CD4-positive, alpha-beta T cell treated with Interferon gamma for 1 hour (primary cell): ENCODE results near the gene RABGGTA.
A peak's percentile ranks its signal among the peaks of the same experiment; 100 is the strongest.

ENCODE experiments used
- DNase-seq: peaks from one replicate; pipeline ENCODE4 v3.0.0-alpha.2; 2020

Gene RABGGTA

DNA sequence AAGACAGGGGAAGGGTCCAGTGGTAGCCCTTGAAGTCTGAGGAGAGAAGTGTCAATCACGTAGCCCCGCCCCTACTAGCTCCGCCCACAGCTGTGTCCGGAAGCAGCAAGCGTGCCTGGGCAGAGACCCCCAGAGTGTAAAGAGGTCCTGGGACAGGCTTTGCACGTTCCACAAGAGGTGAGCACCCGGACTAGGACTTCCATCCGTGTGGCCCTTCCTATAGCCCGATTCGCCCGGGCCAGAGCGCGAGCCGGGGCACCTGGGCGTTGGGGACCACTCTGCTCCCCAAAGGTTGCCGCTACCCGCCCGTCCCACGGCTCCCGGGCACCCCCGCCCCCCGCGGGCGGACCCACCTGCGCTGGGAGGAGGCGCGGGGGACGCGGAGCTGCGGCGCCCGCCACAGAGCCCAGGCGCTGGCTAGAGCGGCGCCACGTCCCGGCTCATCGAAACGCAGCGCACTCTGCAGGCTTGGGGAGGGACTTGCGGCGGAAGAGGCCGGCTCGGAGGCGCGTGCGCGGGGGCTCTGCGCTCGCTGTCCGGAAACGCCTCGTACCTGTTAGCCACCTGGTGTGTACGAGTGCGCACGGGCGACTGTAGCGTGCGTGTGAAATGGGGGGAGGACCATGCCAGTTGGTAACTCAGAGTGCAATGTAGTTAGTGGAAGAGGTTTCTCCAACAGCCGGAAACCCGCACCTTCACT, at the start of gene RABGGTA:
Gene RABGGTA (minus strand): TSS at position 464 of the 700 bp plus-strand sequence. CDS start 482 bp downstream, outside the sequence.
- DNase-seq = peak; percentile 96

- no peak for DNase-seq
These were observed 45.9 kb upstream of the RABGGTA start for GRCh38 chr14:24317141-24317928.

DNA sequence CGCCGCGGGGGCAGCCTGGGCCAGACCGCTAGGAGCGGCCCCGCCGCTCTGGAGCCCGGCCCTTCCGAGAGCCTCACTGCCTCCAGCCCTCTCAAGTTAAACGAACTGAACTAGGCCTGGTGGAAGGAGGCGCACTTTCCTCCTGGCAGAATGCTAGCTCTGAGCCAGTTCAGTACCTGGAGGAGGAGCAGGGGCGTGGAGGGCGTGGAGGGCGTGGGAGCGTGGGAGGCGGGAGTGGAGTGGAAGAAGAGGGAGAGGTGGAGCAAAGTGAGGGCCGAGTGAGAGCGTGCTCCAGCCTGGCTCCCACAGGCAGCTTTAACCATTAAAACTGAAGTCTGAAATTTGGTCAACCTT, 45.2 kb upstream of the RABGGTA start:
- DNase-seq = no peak

- no peak for DNase-seq
These were observed 44.6 kb upstream of the RABGGTA start for GRCh38 chr14:24315807-24316596.

- no peak for DNase-seq
These were observed 43.9 kb upstream of the RABGGTA start for GRCh38 chr14:24315243-24315806.

- no peak for DNase-seq
These were observed 43.2 kb upstream of the RABGGTA start for GRCh38 chr14:24314377-24315193.

DNA sequence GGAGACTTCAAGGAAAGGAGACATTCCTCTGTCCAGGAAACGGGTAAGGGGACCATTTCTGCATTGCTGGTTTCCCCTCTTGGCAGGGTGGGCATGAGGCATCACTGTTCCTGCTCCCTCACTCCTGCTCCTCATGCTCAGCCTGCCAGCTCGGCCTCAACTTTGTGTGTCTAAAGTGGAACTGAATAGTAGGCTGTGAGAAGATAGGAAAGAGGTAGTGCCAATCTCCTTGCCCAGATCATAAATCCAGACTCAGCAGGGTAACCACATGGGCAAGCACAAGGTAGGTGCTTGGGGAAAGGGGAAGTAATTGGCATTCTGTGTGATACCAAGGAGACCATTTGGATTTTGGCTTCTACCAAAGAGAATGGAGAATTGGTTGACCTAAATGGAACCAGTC, 42.5 kb upstream of the RABGGTA start:
- no peak for DNase-seq

GRCh38 chr14:24312736-24313507, 41.5 kb upstream of the RABGGTA start:
- DNase-seq = peak; percentile 46

DNA sequence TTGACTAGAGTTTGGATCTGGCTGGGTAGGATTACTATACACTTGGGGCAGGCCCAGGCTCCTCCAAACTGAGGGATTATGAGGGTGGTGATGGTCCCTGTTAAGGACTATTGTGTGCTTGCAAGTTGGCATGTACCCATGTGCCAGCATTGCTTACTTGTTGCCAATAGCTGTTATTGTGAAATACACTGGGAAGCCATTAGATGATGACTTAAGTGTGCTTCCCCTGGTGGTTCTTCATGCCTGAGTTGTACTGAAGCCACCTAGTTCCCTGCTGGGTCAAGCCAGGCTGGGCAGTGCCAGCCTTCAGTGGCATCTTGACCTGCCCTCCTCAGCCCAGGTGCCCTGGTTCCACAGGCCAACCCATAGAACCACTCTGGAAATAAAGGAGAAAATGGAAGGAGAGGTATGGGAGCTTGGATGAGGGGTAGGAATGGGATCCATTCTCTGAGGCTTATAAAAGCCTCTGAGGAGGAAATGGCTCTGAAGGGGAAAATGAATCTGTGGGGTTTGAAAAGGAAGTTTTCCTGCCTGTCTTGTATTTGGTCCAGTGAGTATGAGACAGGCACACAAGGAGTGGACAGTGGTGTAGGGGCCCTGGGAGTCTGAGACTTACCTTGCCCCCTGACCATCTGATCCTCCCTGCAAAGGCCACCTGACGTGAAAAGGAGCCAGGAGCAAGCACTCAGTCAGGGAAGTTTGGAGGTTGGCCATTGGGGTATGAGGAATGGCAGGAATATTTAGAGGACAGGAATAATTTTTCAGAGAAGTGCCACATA, 40.6 kb upstream of the RABGGTA start:
- DNase-seq = no peak

DNA sequence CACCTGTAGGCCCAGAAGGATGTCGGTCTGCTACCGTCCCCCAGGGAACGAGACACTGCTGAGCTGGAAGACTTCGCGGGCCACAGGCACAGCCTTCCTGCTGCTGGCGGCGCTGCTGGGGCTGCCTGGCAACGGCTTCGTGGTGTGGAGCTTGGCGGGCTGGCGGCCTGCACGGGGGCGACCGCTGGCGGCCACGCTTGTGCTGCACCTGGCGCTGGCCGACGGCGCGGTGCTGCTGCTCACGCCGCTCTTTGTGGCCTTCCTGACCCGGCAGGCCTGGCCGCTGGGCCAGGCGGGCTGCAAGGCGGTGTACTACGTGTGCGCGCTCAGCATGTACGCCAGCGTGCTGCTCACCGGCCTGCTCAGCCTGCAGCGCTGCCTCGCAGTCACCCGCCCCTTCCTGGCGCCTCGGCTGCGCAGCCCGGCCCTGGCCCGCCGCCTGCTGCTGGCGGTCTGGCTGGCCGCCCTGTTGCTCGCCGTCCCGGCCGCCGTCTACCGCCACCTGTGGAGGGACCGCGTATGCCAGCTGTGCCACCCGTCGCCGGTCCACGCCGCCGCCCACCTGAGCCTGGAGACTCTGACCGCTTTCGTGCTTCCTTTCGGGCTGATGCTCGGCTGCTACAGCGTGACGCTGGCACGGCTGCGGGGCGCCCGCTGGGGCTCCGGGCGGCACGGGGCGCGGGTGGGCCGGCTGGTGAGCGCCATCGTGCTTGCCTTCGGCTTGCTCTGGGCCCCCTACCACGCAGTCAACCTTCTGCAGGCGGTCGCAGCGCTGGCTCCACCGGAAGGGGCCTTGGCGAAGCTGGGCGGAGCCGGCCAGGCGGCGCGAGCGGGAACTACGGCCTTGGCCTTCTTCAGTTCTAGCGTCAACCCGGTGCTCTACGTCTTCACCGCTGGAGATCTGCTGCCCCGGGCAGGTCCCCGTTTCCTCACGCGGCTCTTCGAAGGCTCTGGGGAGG, 39.5 kb upstream of the RABGGTA start, which contains the start of gene LTB4R:
Gene LTB4R (plus strand): TSS at position 857 of the 959 bp plus-strand sequence. CDS start 4,150 bp downstream, outside the sequence.
- peak; percentile 76 for DNase-seq

GRCh38 chr14:24310265-24310645, 38.9 kb upstream of the RABGGTA start:
- no peak for DNase-seq

DNA sequence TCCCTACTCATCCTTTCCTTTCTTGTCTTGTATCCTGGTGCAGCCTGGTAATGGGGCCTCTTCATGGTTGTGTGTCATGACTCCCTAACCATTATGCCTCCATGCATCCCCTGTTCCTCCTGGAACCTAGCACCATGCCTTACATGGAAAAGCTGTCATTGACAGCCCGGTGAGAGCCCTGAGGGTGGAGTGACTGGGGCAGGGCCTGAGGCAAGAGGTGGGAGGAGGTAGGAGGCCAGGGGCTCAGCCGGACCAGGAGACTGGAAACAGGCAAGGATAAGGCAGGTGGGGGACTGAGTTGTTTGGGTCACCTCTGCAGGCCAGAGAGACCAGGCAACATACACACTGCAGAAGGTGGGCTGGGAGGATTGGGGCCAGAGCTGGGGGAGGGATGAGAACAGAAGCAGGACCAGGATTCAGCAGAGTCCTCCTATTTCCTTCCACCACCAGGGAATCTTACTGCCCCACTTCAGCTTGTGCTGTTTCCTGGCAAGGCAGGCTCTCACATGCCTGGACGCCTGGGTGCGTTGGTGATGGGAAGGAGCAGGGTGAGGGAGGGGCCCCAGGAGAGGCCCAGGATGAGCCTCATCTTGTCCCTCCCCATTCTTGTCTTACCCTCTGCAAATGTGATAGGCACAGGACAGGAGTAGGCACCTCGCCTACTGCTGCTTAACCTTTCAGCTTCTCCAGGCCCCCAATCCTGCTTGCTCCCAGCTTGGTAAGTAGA, 38.3 kb upstream of the RABGGTA start, which contains the start of gene LTB4R2:
Gene LTB4R2 (plus strand): TSS at position 603 of the 727 bp plus-strand sequence. CDS start 525 bp downstream, outside the sequence.
- DNase-seq = no peak

- no peak for DNase-seq
These were observed 37.1 kb upstream of the RABGGTA start for GRCh38 chr14:24308342-24309124.

DNA sequence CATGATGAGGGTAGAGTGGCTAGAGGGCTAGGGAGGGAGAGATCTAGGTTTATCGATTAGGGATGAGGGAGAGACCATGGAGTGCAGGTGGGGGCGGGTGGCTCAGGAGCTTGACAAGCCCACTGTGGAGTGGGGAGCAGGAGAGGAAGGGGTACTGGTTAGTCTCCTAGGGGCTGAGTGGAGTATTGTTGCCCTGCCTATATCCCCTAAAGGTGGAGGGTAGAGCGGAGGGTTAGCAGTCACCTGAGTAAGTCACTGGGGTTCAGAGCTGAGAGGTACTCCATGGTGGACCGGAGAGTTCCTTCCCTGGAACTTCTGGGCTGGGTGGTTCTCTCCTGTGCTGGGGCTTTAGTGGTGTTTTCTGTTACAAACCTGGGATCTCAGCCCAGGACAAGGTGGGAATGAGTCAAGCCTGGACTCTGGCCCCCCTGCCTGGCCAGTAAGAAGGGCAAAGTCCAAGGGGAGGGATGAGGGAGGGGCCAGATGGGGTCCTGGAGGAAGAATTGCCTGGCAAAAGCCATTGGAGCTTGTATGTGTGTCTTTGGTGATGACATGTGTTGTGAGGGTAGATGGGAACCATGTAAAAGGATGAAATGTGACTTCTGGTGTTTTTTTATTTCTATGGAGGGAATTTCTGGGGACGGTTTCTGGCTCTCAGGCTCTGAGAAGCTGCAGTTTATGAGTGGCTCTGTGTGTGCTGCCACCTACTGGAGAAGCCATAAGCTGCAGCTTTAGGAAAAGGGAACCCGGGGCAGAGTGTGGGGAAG, 36.4 kb upstream of the RABGGTA start, which contains the start of gene CIDEB:
Gene CIDEB (minus strand): TSS at position 403 of the 767 bp plus-strand sequence. CDS start 119 bp downstream, at position 284.
- peak; percentile 59 for DNase-seq

DNA sequence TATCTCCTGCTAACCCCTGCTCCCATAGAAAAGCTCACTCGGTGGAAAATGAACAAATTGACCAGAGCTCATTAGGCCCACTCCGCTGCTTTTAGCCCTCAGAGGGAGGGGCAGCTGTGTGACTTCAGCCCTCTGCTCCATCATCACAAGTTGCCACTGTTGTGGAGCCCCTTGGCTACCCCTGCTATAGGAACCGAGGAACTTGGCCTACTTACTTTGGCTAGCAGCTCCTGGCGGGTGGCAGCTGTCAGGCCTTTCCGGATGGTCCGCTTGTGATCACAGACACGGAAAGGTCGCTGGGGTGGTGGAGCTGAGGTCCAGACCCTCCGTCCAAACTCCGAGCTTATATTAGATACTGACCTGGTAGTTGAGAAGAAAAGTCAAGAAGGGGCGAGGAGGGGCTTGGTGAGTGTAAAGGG, 35.8 kb upstream of the RABGGTA start:
- DNase-seq = no peak

- no peak for DNase-seq
These were observed 32.6 kb upstream of the RABGGTA start for GRCh38 chr14:24304019-24304387.
